NCI-H2081 (cell line): ENCODE results near the gene COX15.
"Not testable (repeated sequence)": the region's sequence is repeated elsewhere in the genome, so short reads cannot be mapped to it uniquely, and the experiment has no call there.

Experiments
- DNase-seq, 2 experiments: peaks; one replicate each; lab custom pipeline; 2025; lab: John Stamatoyannopoulos, UW

Gene COX15

DNA sequence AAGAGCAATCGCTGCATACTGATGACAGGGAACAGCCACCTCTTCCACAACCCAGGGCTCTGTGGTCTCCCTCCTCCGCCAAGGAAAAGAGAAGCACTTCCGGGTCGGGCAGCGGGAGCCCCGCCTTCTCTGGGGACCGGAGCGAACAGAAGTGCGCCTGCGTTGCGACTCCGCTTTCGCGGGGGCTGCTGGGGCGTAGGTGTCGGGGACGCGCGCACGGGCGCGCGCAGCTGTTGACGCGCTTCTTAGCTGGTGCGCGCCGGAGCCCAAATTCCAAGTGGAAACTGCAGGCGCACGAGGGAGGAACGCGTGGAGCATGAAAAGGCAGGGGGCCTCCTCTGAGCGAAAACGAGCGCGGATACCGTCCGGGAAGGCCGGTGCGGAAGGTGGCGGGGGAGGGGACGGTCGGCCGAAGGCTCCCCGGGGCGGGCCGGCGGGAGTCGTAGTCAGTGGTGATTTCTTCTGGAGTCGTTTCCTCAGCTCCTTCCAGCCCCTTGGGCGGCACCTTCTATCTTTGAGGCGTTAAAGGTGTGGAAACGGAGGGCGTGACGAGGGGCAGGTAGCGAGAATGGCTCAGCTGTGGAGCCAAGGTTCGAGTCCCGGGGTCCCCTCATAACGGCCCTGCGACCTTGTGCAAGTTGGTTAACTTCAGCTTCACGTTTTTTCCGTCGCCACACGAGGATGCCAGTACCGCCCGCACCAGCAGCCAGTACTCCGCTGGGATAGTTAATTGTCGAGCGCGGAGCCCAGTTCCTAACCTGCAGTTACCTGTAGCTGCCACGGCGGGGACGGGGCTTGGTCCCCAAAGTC, at the start of gene COX15, which contains the start of gene CUTC:
Gene COX15, minus strand, starts transcription at position 95 of the 810 bp plus-strand sequence. Its CDS starts 78 bp downstream, at position 17.
Gene CUTC, plus strand, starts transcription at position 202 of the 810 bp plus-strand sequence. Its CDS starts 115 bp downstream, at position 317.
- DNase-seq = peak; percentile 91 to 95

DNA sequence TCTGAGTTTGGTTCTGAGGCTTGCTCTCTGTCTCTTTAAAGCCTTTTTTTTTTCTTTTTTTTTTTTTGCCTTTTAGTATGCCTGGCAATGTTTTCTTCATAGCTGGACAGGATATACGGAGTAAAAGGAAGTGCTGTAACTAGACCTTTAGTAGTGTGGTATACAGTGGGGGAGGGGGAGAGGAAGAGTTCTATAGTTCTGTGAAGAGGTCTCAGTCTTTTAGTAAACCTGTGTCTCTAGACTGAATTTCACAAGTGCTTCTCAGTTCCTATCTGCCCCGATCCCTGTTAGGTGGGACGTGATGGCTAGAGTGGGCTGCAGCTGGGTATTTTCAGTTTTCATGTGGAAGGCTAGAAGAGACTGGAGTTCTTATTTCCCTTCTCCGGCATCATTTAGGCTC, 47.4 kb upstream of the COX15 start:
- no peak for DNase-seq

DNA sequence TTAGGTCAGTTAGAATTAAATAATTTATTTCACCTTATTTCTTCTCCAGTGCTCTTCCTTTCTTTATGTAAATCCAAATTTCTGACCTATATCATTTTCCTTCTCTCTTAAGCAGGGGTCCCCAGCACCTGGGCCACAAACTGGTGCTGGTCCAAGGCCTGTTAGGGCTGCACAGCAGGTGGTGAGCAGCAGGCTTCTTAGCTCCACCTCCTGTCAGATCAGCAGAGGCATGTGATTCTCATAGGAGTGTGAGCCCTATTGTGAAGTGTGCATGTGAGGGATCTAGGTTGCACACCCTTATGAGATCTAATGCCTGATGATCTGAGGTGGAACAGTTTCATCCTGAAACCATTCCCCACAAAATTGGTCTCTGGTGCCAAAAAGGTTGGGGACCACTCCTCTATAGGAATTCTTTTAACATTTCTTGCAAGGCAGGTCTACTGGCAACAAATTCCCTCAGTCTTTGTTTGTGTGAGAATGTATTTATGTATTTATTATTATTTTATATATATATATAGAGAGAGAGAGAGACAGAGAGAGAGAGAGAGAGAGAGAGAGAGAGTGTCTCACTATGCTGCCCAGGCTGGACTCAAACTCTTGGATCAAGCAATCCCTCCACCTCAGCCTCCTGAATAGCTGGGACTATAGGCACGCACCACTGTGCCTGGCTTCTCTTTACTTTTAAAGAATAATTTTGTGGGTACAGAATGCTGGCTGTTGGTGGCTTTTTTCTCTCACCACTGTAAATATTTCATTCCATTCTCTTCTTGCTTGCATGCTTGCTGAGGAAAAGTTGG, 46.2 kb upstream of the COX15 start:
- no peak for DNase-seq

DNA sequence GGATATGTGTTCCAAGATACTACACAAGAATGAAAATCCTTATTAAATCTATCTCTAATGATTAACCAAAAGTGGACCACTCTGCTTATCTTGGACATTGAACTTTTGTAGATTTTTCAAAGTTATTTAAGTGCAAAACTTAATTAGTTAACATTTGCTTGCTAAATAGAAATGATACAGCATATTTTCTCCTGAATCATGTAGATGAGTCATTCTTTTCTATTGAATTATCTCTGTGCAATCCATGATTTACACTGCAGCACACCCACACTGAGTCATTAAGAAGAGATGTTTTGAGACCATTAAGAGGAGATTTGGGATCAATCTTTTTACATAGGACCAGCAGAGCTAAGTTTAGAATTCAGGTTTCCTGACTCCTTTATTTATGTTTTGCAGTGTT, 43.9 kb upstream of the COX15 start:
- DNase-seq = no peak

DNA sequence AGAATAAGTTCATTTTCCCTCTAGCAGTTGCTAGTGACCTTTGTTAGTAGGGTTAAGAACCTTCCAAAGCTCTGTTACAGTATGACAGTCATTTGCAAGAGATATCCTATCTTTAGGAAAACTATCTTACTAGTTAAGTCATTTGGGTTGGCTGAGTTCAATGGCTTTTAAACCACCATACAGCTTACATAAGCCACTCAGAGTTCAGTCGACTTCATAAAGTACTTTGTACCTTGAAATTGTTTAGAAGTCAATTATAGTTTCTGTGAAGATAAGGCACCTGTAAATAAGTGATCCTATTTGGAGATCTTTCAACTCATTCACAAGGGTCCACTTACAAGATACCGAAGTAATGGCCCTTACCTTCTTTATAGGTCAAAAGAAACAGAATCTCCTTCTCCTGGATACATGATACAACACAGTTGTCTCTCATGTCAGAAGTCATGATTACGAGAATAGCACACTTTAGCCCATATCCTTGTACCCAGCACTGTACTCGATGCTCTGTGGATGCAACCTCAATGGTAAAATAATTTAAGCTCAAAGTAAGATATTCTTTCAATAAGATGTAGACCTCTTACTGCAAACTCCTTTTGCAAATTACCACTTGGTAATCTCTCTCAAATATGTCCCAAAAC, 38.6 kb upstream of the COX15 start:
- no peak for DNase-seq

DNA sequence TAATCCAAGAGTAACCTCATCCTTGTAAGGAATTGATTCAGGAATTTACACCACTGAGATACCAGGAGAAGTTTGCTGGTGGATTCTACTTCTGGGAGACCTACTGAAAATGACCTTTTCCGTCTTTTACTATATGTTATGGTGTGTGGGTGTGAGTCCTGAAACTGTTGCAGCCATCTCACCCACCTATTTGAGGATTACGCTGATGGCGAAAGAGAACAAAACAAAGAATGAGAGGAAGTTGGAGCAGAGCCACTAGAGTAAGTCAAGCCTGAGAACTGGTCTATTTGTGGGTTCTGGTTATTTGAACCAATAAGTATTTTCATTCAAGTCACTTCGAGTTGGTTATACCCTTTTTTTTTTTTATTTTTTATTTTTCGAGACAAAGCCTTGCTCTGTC, 37.8 kb upstream of the COX15 start:
- DNase-seq = no peak

DNA sequence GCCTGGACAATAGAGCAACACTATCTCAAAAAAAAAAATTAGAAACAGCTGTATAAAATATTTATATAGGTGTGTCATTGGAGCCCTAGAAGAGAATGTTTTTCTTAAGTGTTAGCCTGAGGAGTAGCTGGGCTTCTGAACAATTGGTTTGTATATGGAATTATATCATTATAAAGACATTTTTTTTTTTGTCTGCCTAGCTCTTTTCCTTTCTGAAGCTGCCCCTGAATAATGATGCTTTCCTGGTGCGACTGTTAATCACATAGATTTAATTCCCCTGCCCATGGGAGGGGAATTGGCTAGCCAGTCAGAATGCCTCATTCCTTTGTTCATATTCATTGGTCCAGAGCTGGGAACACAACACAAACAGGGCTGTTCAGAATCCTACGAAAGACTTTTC, 36.6 kb upstream of the COX15 start:
- DNase-seq = no peak

DNA sequence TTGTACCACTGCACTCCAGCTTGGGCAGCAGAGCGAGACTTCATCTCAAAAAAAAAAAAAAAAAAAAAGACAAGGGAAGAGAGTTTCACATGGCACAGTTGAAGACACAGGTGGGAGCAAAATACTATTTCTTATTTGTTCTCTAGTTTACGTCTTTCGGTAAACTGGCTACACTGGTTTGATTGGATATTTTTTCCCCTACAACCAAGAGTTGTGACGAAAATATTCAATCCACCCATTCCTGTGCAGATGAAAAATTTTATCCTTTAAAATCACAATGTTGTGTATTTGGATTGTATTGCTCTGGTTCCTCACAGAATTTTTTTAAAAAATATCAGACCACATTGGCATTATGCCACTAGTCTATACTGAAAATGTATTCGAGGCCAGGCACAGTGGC, 36.0 kb upstream of the COX15 start:
- DNase-seq = no peak

DNA sequence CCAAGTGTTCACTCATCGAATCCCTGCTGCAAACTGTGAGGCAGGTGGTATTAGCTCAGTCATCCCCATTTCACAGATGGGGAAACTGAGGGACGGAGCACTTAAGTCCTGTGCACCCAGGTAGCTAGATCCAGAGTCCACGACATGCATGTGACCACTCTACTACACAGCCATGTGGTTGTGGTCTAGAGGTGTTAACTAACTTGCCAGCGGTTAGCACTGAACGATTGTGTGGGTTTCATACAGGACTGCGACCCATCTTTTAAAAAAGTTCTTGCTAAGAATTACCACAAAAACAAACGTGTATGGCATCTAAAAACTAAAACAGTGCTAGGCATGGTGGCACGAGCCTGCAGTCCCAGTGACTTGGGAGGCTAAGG, 34.4 kb upstream of the COX15 start:
- no peak for DNase-seq

DNA sequence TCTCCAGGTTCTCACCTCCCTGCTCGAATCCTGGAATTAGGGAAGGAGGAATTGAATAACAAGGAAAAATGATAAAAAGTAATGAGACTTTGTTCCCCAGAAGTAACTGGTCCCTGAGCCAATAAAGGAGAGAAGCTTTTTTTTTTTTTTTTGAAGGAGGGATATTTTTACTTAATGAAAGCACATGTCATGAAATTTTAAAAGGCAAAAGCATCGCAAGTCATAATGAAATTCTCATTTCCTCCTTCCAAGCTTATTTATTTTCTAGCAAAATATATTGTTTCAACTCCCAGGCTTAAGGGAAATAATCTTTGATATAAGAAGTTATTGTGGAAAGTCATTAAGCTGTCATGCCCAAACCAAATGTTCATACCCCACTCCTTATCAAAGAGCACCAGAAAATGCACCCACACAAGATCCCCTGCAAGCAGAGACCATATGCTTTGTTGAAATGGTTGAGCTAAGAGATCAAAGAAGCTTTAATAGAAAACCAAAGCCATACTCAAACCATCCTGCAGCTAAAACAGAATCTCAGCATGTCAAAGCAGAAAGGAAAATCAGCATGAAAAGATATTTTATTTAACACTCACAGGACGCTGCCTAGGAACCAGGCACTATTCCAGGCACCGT, 33.9 kb upstream of the COX15 start:
- DNase-seq = no peak

DNA sequence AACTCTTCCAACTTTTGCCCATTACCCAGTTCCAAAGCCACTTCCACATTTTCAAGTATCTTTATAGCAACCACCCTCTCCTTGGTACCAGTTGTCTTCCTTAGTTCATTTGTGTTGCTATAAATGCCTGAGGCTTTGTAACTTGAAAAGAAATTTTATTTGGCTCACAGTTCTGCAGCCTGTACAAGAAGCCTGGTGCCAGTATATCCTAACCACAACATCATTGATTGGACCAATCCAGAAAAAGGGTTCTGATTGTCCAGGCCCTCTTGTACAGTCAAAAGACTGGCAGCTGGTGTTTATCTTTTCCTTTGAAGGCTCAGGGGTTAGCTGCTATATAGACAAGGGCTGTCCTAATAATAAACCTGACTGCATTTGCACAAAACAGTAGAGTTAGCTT, 29.4 kb upstream of the COX15 start:
- DNase-seq = no peak

DNA sequence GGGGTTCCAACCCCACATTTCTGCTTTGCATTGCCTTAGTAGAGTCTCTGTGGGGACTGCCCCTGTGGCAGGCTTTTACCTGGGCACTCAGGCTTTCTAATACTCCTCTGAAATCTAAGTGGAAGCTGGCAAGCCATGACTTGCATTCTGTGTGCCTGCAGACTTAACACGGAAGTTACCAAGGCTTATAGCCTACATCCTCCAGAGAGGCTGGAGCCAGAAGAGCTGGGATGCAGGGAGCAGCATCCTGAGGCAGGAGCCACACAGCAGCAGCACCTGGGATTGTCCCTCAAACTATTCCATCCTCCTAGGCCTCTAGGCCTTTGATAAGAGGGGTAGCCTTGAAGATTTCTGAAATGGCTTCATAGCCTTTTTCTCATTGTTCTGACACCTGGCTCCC, 28.4 kb upstream of the COX15 start:
- DNase-seq = no peak

DNA sequence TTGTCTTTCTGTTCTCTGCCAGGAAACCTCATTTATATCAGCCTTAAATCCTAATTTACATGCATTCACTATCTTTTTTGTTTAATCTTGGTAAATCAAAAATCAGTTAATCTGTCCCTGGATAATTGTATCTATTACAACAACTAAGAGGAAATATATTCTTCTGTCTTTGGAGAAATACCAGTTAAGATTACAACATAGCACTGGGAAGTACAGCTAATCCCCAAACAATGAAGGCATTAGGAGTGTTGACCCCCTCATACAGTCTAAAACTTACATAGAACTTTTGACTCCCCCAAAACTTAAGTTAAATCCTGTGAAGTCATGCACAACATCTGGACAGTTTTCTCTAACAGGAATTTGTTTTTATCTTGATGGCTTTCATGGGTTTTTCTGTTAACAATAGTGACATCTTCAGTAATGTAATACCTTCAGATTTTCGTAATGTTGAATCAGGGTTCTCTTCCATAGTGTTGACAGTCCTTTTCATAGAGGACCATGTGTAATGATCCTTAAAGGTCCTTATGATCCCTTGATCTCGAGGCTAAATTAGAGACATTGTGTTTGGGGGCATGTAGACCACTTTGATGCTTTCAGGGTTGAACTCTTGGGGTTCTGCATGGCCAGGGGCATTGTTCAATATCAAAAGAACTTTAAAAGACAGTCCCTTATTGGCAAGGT, 26.4 kb upstream of the COX15 start:
- no peak for DNase-seq

DNA sequence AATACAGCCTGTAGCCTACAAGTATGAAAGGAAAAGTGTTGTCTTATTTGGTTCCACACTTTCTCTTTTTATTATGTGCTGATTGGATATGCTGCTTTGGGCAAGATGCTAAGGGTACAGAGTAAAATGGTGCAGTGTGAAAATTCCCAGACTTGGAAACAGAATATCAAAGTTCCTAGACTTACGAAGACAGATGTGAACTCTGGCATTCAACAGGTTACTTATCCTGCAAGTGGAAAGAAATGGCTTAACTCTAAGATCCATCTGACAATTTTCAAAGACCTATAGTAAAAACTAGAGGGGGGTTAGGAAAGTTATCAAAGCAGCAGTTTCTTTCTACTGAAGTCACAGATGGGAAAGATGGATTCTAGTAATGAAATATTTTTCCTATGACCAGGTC, 24.2 kb upstream of the COX15 start:
- DNase-seq = no peak

DNA sequence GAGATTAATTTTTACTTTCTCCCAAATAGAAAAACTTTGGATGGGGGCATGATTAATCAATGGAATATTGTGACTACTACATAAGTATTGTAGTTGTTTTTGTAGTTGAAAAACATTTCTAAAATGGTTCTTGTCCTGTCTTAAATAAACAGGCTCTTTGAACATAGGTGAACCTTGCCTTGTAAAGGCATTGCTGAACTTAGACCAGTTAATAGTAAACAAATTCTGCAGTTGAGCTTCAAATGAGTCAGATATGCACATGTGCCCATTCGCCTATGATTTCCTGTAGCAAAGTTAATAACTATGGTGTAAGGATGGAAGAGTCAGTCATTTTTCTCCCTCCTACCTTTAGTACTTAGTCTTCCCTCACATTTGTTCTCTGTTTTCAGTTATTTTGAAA, 22.7 kb upstream of the COX15 start:
- no peak for DNase-seq

DNA sequence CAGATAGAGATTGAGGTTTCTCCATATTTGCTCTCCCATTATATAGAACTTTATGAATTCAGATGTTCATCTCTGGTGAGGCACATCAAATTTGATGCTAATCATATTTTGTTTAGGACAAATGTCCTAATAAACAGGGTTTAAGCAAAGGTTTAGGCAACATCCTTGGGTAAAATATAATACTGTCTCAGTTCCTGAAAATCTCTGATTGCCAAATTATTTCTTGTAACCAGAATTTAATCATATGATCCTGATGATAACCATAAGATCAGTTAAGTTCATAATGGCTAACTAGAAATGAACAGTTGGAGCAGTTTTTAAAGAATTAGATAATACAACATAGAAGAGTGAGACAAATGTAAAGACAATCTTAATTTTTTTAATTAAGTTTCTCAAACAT, 18.7 kb upstream of the COX15 start:
- no peak for DNase-seq

DNA sequence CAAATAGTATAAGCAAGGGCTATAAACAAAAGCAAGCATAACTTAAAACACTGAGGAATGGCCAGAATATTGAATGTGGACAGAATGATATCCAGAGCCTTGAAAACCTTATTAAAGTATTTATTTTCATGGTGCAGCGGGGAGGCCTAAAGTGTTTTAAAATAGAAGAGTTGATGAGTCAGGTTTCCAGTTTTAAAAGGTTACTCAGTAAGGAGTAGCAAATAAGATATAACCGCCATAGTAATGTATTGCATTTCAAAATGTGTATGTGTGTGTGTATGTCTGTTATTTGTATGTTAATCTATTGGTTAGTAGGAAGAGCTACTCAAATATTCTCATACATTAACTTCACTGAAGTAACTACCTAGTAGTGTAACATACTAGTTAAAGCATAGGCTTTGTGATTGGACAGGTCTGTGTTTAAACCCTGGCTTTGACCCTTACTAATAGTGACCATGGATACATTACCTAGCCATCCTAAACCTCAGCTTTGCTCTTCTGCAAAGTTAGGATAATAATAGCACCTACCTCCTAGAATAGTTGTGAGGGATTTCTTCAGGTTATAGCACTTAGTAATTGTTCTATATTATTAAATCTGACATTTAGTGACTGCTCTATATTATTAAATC, 17.0 kb upstream of the COX15 start:
- DNase-seq = no peak

DNA sequence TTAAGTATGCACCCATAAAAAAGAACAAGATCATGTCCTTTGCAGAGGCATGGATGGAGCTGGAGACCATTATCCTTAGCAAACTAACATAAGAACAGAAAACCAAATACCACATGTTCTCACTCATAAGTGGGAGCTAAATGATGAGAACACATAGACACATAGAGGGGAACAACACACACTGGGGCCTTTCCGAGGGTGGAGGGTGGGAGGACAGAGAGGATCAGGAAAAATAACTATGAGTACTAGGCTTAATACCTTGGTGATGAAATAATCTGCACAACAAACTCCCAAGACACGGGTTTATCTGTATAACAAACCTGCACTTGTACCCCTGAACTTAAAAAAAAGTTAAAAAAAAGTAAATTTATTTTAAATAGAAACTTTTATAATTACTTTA, 14.2 kb upstream of the COX15 start:
- not testable (repeated sequence) for DNase-seq

DNA sequence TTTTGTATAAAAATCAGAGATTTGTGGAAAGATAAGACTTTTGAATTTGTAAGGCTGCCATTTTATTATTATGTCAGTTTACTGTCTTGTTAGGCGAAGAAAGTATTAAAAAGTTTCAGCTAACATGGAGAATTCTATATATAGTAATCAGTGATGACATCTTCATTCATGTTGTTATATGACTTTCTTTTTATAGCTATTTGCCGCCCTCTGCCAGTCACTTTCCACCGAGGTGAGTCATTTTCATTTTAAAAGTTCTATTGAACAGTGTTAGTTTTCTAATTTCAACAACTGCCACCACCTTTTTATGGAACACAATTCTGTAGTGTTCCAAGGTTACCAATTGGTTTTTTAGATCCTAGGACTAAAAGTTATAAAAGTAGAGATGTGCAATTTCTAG, 11.9 kb upstream of the COX15 start:
- no peak for DNase-seq

DNA sequence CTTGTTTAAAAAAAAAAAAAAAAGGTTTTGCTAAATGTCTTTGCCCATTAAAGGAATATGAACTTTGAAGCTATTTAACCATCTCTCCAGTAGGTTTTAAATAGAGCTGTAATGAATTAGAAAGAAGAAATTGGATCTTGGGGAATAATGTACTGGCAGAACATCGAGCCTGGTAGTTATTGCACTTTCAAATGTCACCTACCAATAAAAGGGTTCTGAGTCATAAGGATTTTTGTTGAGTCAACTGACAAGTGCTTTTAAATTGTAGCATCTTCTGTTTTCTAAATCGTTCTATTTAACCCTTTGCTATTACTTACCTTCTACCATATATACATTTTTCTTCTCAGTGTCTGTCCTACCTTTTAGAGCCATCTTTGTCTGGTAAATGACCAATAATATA, 10.8 kb upstream of the COX15 start:
- DNase-seq = no peak

DNA sequence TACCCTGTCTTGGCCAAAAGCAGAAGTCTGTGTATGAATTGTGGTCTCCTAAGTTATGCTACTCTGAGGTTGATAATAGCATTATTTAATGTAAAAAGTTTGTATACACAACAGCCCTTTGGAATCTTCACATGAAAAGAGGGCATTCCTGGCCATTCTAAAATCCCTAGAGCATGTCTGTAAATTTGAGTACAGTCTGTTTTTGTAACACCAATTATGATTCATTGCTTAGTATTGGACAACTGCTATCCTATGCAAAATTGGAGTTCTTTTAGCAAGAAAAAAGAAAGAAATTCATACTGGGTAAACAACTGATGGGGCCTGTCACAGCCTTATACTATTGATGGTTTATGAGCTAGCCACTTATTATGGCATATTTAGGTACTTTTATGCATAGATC, 10.3 kb upstream of the COX15 start:
- DNase-seq = no peak
